Measurements from ENCODE around the gene LMO7. TPM values are rescaled to one million over a fixed set of nuclear protein-coding genes. Genes with fewer than 3 reads are reported as not detected.

The LMO7 gene
- total RNA-seq, 1 donor from 2014 or later = 447 TPM

DNA sequence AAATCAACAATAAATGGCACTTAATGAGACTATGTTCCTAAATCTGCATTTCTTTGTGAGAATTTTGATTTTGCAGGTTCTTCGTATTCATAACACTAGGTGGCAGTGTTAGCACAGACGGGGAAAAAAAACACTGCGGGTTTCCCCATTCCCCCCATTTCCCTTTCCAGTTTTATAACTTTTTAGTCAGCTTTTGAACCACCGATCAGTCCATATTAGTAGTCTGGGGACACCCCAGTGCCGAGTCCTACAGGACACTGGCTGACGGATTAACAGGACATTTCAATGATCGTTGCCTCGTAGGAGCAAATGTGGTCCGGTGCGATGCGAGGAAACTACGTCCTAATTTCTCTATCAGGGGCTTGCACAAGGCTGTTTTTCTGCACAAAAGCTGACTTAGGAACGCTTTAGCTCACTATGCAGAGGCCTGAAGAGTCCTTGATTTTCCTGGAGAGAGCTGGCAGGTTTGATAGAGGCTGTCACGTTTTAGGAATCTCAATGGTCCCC is 234.3 kb downstream of the LMO7 start:
- peak; percentile 47 to 58 for ATAC-seq
- peak overlapping the region; percentile 51 for H3K4me3 ChIP-seq
- H3K9me3 ChIP-seq = no peaks in the 10 kb centered on the region
- DNase-seq = no peak
- no peaks in the 10 kb centered on the region for H3K36me3 ChIP-seq
- H3K4me1 ChIP-seq = peaks cover 6% of the 10 kb centered on the region
- no peaks in the 10 kb centered on the region for H3K27me3 ChIP-seq (ENCODE audit: low read depth)
- TF ChIP-seq, protein P1, sequence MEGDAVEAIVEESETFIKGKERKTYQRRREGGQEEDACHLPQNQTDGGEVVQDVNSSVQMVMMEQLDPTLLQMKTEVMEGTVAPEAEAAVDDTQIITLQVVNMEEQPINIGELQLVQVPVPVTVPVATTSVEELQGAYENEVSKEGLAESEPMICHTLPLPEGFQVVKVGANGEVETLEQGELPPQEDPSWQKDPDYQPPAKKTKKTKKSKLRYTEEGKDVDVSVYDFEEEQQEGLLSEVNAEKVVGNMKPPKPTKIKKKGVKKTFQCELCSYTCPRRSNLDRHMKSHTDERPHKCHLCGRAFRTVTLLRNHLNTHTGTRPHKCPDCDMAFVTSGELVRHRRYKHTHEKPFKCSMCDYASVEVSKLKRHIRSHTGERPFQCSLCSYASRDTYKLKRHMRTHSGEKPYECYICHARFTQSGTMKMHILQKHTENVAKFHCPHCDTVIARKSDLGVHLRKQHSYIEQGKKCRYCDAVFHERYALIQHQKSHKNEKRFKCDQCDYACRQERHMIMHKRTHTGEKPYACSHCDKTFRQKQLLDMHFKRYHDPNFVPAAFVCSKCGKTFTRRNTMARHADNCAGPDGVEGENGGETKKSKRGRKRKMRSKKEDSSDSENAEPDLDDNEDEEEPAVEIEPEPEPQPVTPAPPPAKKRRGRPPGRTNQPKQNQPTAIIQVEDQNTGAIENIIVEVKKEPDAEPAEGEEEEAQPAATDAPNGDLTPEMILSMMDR (IDR thresholded peaks at IDR 0.05) = peak; percentile 75
- H3K27ac ChIP-seq = no peak overlapping the region
- intact Hi-C loops (cut with DNase I) = loop anchor here (5.0 to 10.0 kb wide), 2 partner anchors 602 to 1034 kb away; no protein-coding TSS in a partner anchor

DNA sequence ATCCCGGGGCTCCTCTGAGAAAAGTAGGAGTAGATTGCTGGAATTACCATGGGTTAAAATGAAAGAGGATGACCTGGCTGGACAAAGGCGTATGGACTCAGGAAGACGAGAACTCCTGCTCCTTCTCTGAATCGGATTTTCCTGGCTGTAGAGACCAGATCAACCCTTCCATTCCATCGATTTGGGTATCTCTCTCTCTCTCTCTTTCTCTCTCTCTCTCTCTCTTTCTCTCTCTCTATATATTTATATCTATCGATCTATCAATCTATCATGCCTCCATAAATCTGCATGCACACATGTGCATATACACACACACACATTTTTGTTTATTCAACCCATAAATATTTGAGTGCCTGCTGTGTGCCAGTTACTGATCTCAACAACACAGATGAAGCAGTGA is 234.9 kb downstream of the LMO7 start:
- Histone ChIP-seq H3K36me3 (no peaks in the 10 kb centered on the region), H3K4me1 (peaks cover 6% of the 10 kb centered on the region), H3K27ac (no peak overlapping the region), H3K9me3 (no peaks in the 10 kb centered on the region), H3K27me3 (ENCODE audit: low read depth) (no peaks in the 10 kb centered on the region), H3K4me3 (peak overlapping the region; percentile 51)
- DNase-seq = no peak
- intact Hi-C loops (cut with DNase I) = loop anchor here (5.0 to 10.0 kb wide), 2 partner anchors 601 to 1034 kb away; no protein-coding TSS in a partner anchor
- ATAC-seq = peak in 1 of 2 donors; percentile 17
- TF ChIP-seq, protein P1 (IDR thresholded peaks at IDR 0.05) = no peak

DNA sequence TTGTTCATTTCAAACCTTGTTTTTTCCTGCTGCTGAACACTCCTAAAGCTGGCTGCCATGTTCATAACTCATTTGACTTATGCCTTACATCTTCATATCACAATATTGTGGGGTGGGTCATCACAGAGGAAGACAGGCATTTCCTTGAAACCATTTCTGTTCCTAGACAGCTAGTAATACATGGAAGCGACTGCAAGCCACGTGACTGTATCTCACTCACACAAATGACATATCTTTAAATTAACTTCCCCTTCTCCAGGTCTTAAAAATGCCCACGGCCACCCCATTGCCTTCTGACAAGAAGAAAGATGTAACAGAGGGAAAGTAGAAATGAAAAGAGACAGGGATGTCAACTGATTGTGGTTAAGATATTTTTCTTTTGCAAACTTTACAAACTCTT is 236.8 kb downstream of the LMO7 start:
- intact Hi-C loops (cut with DNase I) = loop anchor here (5.0 to 10.0 kb wide), 2 partner anchors 599 to 1032 kb away; no protein-coding TSS in a partner anchor
- TF ChIP-seq, protein P1 (IDR thresholded peaks at IDR 0.05) = no peak

DNA sequence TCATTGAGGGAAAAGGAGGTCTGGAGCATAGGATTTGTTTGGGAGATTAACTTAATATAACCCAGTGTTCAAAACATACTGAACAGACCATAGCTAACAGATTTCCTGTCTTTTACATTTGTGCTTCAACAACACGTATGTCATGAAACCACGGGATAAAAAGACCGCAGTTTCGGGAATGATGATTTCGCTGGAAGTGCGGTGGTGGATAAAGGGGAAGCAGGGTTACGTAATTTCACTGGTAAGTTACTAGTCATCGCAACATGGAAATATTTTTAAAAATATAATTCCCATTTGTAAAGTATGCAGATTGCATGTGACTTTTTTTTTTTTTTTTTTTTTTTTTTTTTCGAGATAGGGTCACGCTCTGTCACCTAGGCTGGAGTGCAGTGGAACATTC is 237.4 kb downstream of the LMO7 start:
- no peak for ATAC-seq
- intact Hi-C loops (cut with DNase I) = loop anchor here (5.0 to 10.0 kb wide), 2 partner anchors 599 to 1031 kb away; no protein-coding TSS in a partner anchor
- TF ChIP-seq, protein P1 (IDR thresholded peaks at IDR 0.05) = no peak

More for the DNA sequence above, 236.8 kb downstream of the LMO7 start:
- Histone ChIP-seq H3K27me3 (ENCODE audit: low read depth) (no peaks in the 10 kb centered on the region), H3K4me3 (no peak overlapping the region), H3K4me1 (peaks cover 13% of the 10 kb centered on the region), H3K27ac (no peak overlapping the region), H3K9me3 (no peaks in the 10 kb centered on the region), H3K36me3 (no peaks in the 10 kb centered on the region)
- no peak for ATAC-seq
- DNase-seq = no peak

DNA sequence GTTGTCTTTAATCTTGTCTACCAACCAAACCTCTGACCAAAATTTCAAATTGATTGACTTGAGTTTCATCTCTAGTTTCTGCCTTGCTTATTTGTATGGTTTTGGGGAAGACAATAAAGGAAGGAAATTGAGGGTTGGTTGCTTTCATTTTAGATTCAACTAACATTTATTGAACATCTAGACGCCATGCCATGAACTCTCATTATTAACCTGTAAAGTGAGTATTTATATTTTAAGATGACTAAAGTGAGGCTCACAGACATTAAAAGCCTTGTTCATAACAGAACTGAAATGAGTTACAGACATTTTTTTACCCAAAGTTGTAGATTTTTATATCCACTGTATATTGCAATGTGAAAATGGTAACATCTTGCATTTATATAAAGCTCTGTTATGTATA is 239.3 kb downstream of the LMO7 start:
- Histone ChIP-seq H3K4me3 (no peak overlapping the region), H3K36me3 (no peaks in the 10 kb centered on the region), H3K9me3 (no peaks in the 10 kb centered on the region), H3K27me3 (ENCODE audit: low read depth) (no peaks in the 10 kb centered on the region), H3K4me1 (peaks cover 13% of the 10 kb centered on the region), H3K27ac (no peak overlapping the region)
- TF ChIP-seq, protein P1 (IDR thresholded peaks at IDR 0.05) = no peak
- DNase-seq (no peak), ATAC-seq (no peak)
- intact Hi-C loops (cut with DNase I) = loop anchor here (10.0 kb wide), 1 partner anchor 1029 kb away; no protein-coding TSS in a partner anchor

More for the DNA sequence above, 237.4 kb downstream of the LMO7 start:
- H3K9me3 ChIP-seq = no peaks in the 10 kb centered on the region
- no peak overlapping the region for H3K27ac ChIP-seq
- no peak for DNase-seq
- no peak overlapping the region for H3K4me3 ChIP-seq
- no peaks in the 10 kb centered on the region for H3K27me3 ChIP-seq (ENCODE audit: low read depth)
- no peaks in the 10 kb centered on the region for H3K36me3 ChIP-seq
- peaks cover 13% of the 10 kb centered on the region for H3K4me1 ChIP-seq

Data from lower lobe of right lung (tissue), 2 donors.